Fibroblast of gingiva (primary cell): ENCODE measurements around the gene SOWAHD.
"Not testable (repeated sequence)": the region's sequence is repeated elsewhere in the genome, so short reads cannot be mapped to it uniquely, and the experiment has no call there.

Experiments
- DNase-seq: peaks from one replicate; pipeline ENCODE4 v3.0.0-alpha.2; 2011; ENCODE audit warnings: low read depth

Gene SOWAHD

DNA sequence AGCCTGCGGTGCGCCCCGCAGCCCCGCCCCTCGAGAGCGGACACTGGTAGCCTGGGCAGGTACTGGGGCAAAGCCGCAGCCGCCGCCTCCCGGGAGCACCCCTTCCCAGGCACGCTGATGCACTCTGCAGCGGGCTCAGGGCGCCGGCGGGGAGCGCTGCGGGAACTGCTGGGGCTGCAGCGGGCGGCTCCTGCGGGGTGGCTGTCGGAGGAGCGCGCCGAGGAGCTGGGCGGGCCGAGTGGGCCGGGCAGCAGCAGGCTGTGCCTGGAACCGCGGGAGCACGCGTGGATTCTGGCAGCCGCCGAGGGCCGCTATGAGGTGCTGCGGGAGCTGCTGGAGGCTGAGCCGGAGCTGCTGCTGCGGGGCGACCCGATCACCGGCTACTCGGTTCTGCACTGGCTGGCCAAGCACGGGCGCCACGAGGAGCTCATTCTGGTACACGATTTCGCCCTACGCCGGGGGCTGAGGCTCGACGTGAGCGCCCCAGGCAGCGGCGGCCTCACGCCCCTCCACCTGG lies 401 bp downstream of the SOWAHD start:
- peak; percentile 2 for DNase-seq

DNA sequence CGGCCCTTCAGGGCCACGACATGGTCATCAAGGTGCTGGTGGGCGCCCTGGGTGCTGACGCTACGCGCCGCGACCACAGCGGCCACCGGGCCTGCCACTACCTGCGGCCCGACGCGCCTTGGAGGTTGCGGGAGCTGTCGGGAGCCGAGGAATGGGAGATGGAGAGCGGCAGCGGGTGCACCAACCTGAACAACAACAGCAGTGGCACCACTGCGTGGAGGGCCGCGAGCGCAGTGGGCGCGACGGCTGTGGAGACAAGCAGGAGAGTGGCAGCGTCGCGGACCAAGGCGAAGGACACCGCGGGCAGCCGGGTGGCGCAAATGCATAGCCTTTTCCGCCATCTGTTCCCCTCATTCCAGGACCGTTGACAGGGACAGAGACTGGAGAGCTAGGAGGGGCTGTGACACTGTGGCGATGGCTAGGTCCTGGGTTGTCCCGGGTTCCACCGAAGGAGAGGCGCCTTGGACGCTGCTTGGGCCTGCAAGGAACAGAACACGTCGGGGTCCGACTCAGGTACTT lies 919 bp downstream of the SOWAHD start:
- DNase-seq = no peak

DNA sequence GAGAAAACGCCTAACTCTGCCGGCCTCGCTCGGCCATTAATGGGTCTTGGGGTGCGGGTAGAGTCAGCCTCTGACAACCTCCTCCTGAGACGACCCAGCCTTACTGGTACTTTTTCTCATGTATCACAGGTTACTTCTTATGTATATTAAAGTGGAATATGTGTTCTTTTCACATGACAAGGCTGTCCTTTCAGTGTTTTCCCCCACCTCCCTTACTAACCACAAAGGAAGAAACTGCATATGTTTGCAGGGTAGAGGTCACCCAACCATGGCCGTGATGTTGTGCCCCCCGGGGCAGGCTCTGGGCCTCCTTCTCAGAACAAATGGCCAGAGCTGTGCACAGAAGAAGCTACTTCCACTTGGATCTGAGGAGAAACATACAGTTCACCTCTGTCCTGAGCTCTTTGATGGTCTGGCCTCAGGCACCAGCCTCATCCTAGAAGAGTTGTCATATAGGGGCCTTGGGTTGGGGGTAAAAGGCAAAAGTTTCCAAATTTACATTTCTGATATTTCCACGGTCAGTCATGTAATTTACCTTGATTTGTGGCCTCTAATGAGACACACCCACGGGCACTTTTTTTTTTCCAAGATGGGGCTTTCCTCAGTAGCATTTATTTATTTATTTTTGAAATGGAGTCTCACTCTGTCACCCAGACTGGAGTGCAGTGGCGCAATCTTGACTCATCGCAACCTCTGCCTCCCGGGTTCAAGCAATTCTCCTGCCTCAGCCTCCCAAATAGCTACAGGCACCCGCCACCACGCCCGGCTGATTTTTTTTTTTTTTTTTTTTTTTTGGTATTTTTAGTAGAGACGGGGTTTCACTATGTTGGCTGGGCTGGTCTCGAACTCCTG lies 1.9 kb downstream of the SOWAHD start:
- DNase-seq = no peak

DNA sequence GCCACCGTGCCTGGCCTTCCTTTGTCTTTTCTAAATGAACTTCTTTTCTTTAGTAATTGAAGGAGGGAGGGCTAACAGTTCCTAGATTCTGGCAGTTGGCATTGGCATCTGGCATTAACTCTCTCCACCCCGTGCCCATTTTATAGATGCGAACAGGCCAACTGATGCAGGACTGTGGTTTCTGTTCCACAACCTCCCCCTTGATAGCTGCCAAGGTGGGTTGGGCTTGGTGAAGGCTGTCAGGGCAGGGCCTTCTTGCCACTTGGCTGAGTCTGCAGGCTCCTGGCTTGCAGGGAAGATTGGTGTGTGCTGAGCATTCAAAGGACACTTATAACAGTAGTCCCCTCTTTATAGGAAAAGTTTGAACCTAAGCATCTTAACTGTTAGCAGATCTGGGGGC lies 4.3 kb downstream of the SOWAHD start:
- peak; percentile 40 for DNase-seq

DNA sequence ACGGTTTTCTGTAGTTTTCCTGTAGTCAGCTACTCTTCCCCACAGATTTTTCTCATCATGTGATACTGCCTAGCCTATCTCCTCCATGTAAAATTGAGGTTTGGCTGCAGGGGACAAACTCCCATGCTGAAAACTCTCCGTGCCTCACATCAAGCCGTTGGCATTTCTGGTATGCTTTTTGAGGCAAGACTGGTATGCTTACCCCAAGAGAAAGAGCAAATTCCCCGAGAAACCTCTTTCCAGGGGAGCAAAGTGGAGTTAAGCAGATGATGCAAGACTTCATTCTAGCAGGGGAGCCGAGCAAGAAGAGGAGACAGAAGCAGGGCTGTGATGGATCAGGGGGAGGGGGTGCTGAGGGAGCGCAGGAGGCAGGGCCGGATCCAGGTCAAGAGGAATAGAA lies 4.8 kb downstream of the SOWAHD start:
- peak; percentile 82 for DNase-seq

DNA sequence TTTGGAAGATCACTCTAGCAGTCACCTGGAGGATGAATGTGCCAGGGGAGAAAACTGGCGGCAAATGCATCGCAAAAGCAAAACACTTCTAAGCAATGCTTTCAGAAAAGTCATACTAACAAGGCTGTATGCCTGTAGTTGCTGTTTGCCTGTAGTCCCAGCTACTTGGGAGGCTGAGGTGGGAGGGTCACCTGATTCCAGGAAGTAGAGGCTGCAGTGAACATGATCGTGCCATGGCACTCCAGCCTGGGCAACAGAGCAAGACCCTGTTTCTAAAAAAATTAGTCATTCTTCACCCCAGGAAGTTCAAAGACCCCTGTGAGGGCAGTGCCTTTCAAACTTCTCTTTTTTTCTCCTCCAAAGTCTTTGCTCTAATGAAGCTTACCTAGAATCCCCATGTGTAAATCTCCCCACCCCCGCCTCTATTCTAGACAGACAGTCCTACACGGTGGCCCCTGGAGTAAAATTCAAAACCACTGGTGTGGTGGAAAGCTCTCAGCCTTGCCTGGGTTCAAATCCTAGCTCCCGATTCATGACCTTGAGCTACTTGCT lies 5.5 kb downstream of the SOWAHD start:
- DNase-seq = no peak

DNA sequence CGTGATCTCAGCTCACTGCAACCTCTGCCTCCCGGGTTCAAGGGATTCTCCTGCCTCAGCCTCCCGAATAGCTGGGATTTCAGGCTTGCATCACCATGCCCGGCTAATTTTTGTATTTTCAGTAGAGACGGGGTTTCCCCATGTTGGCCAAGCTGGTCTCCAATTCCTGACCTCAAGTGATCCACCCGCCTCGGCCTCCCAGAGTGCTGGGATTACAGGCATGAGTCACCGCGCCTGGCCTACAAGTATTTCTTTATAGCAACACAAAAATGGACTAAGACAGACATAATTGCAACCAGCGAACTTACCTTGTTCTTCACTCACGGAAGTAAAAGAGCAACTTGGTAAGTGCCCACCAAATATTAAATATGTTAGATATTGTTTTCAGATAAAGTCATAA lies 10.0 kb downstream of the SOWAHD start:
- DNase-seq = peak; percentile 56

DNA sequence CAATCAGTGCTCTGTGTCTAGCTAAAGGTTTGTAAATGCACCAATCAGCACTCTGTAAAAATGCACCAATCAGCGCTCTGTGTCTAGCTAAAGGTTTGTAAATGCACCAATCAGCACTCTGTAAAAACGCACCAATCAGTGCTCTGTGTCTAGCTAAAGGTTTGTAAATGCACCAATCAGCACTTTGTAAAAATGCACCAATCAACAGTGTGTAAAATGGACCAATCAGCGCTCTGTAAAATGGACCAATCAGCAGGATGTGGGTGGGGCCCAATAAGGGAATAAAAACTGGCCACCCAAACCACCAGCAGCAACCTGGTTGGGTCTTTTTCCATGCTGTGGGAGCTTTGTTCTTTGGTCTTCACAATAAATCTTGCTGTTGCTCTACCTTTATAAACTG lies 11.0 kb downstream of the SOWAHD start:
- not testable (repeated sequence) for DNase-seq

DNA sequence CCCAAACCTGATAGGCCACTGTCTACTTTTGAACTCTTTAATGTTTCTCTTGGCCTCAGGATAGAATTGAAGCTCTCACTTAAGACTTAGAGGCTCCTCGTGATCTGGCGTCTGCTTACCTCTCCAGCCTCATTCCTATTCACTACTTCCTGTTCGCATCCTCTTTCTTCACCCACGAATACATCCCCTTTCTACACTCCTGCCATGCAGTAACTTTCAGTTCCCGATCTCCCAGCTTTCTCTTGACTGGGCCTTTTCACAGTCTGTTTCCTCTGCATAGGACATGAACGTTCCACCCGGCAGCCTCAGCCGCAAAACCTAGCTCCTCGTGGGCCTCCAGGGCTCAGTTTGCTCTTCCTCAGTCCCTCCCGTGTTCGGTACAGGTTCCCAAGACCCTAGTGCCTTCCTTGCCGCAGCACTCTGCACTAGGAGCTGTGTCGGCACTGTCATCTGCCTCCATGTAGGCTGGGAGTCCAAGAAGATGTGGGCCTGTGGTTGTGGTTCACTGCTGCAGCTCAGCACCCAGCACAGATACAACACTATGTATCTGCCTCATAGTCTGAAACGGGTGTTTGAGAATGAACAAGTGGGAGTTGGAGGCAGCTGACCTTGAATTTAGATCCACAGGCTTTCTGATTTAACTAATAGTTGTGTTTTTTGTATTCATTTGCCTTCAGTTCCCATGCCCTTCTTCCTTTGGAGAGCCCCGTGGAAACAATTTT lies 17.3 kb downstream of the SOWAHD start:
- no peak for DNase-seq

DNA sequence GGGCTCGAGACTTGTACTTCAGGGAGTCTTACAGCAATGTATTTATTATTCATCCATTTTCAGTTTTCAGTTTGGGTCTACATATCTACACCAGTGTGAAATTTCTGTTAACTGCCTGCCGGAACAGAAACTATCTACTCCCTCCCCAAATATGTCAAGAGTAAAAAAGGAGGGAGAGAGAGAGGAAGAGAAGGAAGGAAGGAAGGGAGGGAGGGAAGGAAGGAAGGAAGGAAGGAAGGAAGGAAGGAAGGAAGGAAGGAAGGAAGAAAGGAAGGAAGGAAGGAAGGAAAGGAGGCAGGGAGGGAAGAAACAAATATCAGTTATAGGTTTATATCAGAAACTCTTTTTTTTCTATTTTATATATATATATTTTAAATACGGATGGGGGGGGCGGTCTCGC lies 20.4 kb downstream of the SOWAHD start:
- DNase-seq = no peak

DNA sequence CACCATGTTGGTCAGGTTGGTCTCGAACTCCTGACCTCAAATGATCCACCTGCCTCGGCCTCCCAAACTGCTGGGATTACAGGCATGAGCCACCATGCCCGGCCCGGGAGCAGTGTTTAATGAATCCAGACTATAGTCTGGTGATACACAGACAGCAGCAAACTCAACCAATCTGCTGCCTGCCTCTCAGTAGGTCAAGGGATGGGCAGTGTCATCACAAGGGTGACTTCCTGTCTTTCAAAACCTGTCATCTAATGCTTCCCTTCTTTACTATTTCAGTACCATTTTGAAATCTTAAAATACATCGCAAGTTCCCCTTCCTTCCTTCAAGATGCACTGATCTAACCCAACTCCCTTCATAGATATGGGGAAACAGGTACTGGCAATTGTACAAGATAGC lies 24.6 kb downstream of the SOWAHD start:
- DNase-seq = no peak

DNA sequence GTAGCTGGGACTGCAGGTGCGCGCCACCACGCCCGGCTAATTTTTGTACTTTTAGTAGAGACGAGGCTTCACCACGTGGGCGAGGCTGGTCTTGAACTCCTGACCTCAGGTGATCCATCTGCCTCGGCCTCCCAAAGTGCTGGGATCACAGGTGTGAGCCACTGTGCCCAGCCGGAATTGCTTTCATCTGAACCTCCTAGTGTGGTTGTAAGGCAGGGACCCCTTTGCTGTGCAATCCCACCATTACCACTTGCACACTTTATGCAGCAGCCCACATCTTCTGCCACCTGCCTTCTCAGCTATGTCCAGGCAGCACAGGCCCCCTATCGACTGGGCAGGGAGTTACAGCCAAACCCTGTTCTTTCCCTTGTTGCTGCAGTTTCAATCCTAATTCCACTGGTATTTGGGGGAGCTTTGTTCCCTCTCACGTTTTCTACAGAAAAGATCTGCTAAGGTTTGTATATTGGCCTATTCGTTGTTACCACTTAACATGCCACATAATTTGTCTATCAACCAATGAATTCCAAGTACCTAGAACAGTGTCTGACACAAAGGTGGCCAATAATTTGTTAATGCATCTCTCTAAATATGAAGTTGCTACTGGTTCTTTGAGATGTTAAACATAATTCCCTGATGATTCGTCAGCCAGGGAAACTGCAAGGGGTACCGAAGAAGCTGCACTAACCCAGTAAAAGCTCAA lies 26.5 kb downstream of the SOWAHD start:
- no peak for DNase-seq

DNA sequence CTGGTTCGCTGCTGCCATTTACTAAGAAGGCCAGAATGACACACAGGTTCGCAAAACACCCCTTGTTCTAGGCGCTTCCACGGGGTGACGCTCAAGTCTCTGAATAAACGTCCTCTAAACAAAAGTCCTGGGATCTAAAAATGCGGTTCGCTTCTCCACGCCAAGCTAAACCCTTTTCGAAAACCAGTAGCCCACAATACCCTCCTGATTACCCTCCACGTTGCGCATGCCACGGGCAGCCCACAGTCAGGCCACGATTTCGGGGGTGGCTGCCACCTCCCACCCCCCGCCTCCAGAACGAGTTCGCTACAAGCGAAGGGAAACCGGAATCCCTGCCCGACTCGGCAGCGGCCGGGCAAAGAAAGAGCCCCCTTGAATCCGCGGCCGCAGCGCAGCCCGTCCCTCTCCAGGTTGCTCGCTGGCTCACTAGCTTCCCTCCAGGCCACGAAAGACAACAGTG lies 32.6 kb downstream of the SOWAHD start:
- DNase-seq = peak; percentile 54

DNA sequence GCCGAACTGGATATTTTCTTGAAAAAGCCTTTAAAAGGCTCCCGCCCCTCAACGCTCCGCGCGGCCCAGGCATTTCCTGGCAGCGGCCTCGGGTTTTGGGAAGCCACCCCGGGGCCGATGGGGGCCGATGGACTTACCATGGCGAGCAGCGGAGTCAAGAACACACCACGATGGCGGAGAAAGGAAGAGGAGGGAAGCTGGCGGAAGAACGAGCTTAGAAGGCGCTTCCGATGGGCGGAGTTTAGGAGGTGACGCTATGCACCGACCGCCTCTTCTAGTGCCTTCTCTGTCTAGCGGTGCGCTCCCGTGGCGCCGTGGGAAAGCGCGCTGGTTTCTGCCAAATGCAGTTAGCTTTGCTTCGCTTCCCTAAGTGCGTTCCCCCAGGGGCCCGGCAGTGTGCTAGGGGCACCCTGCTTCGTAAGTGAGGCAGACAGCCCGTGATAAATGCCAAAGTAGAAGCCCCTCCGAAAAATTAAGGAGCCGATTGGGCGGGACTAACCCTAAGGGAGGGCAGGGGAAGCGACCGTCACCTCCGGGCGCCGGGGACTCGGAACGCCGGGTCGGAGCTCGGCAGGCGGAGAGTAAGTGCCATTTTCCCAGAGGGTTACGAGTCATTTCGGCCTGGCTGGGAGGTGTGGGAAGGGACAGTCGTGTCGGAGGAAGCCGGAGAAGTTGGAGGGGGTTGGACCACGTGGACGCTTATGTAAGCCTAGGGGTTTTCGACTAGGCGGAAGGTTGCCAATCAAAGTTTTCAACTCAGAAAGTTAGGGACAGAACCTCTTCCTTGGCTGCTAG lies 33.2 kb downstream of the SOWAHD start, which contains the start of gene RPL39:
RPL39 (minus strand) TSS at position 194 of the 795 bp plus-strand sequence; CDS start at position 140, 54 bp downstream.
- DNase-seq = peak; percentile 91

DNA sequence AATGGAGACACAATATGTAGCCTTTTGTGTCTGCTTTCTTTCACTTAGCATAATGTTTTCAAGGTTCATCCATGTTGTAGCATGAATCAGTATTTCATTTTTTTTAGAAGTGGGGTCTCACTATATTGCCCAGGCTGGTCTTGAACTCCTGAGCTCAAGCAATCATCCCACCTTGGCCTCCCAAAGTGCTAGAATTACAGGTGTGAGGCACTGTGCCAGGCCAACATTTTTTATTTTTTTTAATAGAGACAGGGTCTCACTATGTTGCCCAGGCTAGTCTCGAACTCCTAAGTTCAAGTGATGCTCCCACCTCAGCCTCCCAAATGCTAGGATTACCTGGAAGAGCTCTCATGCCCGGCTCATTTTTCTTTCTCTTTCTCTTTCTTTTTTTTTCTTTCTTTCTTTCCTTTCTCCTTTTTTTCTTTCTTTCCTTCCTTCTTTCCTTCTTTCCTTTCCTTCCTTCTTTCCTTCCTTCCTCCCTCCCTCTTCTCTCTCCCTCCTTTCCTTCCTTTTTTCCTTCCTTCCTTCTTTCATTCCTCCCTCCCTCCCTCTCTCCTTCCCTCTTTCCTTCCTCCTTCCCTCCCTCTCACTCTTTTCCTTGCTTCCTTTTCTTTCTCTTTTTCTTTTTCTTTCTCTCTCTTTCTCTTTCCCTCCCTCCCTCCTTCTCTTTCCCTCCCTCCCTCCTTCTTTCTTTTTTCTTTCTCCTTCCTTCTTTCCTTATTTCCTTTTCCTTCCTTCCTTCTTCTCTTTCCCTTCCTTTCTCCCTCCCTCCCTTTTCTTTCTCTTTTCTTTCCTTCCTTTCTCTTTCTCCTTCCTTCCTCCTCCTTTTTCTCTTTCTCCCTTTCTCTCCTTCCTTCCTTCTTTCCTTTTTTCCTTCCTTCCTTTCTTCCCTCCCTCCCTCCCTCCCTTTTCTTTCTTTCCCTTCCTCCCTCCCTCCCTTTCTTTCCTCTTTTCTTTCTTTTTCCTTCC lies 43.1 kb downstream of the SOWAHD start:
- DNase-seq = no peak

DNA sequence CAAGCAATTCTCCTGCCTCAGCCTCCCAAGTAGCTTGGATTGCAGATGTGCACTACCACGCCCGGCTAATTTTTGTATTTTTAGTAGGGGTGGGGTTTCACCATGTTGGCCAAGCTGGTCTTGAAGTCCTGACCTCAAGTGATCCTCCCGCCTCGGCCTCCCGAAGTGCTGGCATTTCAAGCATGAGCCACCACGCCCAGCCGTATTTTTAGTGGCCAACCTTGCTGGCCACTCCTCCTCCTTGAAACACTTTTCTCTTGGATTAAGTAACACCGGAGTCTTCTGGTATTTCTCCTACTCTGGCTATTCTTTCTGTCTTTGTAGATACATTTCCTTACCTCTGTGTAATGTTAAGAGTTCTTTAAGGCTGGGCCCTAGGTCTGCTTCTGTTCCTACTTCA lies 44.2 kb downstream of the SOWAHD start:
- DNase-seq = no peak

DNA sequence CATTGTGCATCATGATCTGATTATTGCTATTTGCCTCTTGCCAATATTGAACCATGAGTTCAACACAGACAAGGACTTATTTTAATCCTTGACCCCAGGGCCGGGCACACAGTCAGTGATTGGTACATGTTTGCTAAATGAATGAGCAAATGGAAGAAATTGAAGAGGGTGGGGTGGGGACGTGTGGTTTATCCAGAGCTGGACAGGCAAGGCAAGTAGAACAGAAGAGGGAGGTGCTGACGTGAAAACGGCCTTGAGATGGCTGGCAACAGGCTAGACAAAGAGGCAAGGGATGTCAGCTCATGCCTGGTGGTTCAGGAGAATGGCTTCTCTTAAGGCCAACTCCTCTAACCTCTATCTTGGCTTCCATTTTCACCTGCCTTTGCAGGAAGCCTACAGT lies 50.1 kb downstream of the SOWAHD start:
- not testable (repeated sequence) for DNase-seq

DNA sequence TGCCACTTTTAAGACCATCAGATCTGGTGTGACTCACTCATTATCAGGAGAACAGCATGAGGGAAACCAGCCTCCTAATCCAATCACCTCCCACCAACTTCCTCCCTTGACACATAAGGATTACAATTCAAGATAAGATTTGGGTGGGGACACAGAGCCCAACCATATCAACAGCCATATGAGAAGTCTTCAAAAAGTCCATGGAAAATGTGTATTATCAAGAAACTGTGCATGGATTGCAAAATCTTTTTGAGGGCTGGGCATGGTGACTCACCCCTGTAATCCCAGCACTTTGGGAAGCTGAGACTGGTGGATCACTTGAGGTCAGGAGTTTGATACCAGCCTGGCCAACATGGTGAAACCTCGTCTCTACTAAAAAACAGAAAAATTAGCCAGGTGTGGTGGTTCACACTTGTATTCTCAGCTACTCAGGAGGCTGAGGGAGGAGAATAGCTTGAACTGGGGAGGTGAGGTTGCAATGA lies 50.8 kb downstream of the SOWAHD start:
- DNase-seq = no peak
